HG03469 (cell line): ENCODE measurements around the gene SLC9A9.

Experiments
- ATAC-seq: cut with Tn5 transposase; IDR thresholded peaks from one replicate; pipeline ENCODE4 v1.9.1; 2021; ENCODE audit warnings: mild to moderate bottlenecking, moderate library complexity, moderate number of reproducible peaks; ENCODE audit not compliant: unreplicated experiment

SLC9A9 gene

DNA sequence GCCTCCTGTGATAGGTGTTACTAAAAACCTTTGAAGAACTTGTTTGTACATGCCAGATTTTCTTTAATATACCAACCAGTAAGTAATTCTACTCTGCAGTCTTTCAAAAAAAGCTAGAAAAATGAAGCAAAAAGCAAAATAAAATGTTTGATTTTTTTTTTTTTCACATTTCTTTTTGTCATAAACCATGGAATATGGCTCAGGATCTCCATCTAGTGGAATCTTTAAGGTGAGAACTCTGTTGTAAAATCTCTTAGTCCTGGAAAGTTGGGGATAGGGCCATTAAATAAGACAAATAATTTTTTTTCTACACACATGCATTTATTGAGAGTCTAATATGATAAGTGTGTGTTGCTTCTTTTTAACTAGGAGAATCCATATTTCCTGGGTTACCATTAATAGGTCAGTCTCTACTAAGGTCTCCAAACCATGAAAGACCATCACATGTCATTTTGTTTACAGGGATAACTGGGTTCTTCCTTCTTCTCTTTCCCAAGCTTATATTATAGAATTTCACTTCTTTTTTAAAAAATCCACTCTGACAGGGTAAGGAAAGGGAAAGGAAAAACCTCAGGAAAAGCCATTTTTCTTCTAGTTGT is 84.6 kb downstream of the SLC9A9 start:
- ATAC-seq: no peak

DNA sequence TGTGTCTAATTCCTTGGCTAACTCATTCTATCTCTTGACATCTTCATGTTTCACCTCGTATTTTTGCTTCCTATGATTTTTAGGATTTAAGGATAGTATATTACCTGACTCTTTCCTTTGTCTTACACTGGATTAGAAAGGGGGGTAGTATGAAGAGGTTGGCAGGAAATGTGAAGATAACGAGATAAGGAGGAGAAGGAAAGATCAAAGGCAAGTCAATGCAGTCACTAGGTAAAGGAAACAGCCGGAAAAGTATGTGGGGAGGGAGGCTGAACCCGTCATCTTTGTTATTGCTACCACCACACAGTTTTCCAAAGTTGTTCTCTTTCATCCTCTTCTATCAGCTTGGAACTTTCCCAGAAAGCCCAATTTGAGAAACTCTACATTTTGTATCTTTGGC is 90.6 kb downstream of the SLC9A9 start:
- no peak for ATAC-seq

- no peak for ATAC-seq
These were observed 92.3 kb downstream of the SLC9A9 start for GRCh38 chr3:143755978-143756377.

DNA sequence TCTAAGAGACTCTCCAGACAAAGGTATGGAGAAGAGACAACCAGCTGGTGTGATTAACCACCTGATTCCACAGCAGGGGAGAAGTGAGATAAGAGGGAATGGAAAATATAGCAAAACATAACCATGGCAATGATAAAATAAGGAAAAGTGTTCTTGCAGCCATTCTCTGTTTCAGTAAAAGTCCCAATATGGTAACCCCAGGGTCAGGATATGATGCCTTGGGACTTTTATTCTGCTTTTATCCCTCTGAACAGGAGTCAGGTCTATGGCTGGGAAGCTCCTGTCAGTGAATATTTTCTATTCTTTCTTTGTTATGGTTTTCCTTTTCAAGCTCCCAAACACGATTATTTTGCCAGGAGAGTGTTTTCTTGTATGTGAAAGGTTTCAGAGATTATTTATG is 94.2 kb downstream of the SLC9A9 start:
- no peak for ATAC-seq

DNA sequence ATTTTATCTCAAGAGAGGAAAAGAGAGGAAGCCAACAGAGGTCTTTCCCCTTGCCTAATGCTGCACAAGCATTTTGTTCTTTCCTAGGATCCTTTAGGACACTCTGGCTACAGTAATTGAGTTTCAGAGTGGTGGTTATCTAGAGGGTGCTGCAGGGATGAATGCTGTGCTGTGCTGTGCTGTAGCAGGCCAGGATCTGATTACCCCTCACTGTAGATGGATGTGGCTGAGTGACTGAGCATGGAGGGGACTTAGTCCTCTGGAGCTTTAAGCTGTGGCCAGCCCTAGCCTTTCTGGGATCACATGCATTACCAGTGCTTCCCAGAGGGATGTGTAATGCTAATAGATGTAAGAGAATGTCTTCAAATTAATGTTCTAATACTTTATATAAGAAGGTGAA is 94.8 kb downstream of the SLC9A9 start:
- no peak for ATAC-seq

DNA sequence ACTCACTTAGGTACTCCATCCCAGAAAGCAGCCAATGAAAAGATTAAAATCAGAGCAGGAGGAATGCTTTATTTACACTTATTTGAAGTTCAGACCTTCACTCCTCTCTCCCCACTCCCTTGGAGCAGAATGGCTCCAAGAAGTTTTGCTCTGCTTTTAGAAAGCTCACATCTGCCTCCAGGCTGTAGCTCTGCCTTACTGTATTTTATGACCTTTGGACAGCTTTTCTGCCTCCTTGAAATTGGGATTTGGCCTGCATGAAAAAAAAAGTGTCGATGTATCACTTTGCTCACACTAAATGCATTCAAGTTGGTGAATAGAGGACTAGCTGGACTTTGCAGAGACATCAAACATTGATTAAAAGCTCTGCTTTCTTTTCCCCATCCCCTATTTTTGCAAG is 95.3 kb downstream of the SLC9A9 start:
- no peak for ATAC-seq

DNA sequence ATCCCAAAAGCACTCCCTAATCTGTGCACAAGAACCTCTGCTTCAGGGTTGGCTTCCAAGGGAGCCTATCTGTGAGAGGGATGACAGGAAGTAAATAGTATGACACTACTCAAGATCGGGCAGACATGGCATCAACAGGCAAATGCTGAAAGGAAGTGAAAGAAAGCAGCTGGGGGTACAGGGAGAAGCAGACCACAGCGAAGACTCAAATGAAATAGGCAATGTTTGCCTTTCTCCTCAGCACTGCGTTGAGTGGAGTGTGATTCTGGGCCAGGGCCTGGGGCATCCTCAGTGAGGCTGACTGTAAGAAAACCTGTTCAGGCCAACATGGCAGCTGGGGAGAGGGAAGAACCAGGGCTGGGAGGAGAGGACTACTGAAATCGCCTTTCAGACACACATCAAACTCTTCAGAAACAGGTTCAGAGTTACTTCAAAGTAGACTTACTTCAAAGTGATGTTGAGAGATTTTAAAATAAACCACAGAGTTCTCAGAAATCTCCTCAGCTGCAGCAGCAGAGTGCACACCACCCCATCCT is 96.6 kb downstream of the SLC9A9 start:
- peak; percentile 72 for ATAC-seq

DNA sequence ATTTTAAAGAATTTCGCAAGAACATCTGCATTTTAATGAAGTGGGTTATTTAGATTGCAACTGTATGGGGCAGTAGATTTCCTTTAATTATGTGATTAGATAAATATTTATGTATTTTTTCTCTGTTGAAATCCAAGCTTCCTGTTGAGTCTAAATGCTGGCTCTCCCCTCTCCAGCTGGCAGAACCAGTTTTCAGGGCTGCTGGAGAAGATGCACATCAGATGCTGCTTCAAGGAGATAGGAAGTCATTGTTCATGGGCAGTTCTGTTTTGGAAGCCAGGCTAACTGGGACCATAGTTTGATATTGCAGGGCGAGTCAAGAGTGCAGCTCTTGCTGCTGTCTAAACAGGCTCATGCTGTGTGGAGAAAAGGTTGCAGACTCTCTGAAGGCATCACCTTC is 97.4 kb downstream of the SLC9A9 start:
- ATAC-seq: no peak

- ATAC-seq: no peak
These were observed 98.3 kb downstream of the SLC9A9 start for GRCh38 chr3:143749926-143750325.

GRCh38 chr3:143737065-143737464 is 111.2 kb downstream of the SLC9A9 start:
- no peak for ATAC-seq

DNA sequence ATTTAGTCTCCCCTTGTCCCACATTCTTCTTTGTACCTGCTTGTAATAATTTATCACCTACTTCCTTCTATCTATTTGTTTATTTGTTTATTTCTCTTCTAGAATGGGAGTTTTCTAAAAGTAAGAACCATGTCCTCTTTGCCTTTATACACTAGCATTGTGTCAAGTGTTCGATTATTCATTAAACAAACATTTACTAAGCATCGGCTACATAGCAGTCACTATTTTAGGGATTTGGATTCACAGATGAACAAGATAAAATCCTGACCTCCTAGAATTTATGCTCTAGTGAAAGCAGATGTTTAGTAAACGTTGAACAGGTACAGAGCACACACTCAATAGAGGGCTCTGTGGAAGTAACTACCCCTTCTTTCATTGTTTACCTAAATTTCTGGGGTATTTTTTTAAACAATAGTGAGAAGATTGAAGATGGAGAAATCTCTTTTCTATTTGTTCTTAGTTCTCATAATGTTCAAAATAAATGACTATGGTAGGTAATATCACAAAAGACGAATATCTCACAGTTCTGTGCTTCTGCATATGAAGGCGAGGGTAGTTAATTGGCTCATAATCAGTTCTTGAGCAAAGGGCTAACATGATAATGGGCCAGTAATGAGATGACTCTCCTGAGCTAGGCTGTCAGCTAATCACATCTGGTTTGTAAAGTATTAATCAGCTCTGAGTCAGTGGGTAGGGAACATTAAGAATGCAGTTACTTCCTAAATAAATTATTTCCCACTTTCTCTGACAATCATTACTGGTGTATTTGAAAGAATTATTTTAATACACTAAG is 111.9 kb downstream of the SLC9A9 start:
- ATAC-seq: no peak

DNA sequence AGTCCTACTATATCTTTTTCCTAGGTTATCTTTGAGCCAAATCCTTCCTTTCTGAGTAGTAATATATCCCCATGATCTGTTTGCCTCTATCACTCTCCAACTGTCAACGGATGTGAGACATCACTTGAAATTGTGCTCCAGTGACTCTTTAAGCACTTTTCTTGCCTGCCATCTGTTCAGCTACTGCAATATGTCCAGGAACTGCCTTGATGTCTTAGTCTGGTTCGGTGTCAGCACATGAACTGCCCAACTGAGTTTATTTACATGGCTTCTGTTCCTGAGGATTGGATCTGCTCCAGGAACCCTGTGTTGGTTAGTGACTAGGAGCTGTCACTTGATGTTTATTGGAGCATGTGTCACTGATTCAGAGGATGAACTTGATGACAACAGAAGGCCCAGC is 116.5 kb downstream of the SLC9A9 start:
- ATAC-seq: no peak

DNA sequence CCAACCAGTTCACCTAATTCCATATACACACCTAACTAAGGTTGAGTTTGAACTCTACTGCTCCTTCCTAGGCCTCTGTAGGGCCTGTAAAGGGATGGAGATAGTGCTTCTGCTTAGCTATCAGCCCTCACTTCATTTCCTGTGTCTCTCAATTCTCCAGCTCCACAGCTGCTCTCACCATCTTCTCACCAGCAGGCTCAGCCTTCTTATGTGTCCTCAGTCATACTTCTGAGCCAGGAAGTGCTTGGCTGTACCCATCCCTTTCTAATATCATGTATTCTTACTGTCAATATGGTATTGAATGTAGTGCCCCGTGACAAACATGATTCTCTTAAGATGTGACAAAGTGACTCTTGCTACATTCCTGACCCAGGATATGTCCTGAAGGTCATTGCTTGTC is 116.9 kb downstream of the SLC9A9 start:
- no peak for ATAC-seq

DNA sequence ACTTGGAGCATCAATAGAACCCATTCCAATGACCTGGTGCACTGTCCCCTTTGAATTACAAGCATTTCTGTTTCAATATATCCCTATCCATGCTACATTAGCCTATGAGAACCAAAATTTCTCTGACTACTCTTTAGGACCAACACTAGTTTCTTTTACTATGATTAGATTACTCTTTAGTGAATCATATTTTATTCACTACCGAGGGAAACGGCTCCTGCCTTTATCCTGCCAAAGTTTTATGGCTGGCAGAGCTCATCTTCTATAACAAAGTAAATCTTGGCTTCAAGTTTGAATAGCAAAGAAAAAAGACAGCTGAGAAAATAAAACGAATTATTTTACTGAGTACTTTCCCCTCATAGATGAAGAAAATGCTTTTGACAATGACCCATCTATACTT is 120.9 kb downstream of the SLC9A9 start:
- no peak for ATAC-seq

DNA sequence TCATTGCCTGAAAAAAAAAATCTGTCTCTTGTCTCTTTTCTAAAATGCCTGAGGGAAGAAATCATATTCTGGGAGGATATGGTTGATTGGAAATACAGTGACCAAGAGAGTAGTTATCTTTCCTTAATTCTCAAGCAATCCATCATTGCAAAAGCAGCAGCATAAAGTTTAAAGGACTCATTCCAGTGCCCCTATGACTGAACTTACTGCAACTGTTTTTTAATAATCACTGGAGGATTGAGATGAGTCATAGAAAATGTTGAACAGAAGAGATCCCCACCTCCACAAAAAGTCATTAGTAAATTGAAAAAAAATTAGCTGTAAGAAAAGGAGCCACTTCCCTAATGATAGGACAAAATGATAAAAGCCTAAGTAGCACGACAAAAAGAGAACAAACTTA is 121.5 kb downstream of the SLC9A9 start:
- ATAC-seq: no peak

- ATAC-seq: no peak
These were observed 127.9 kb downstream of the SLC9A9 start for GRCh38 chr3:143720381-143720780.

GRCh38 chr3:143718463-143718862 is 129.8 kb downstream of the SLC9A9 start:
- ATAC-seq: no peak

- no peak for ATAC-seq
These were observed 131.5 kb downstream of the SLC9A9 start for GRCh38 chr3:143716731-143717130.

DNA sequence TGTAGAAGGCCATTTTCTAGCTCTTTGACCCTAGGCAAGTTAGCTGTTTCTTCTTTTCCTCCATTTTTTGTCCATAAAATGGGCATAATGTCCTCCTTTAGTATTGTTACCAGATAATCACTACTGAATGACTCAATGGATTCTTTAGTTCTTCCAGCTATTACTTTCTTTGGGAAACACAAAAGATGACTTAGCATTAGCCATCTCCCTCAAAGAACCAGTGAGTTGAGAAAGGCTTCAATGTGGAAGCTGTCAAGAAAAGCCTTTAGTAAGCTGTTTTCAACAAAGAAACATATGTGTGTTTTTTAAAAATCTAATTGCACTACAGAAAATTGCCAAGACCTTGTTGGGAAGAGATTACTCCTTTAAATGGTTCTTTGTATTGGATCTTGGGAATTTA is 135.7 kb downstream of the SLC9A9 start:
- ATAC-seq: no peak

GRCh38 chr3:143707848-143708247 is 140.4 kb downstream of the SLC9A9 start:
- no peak for ATAC-seq

DNA sequence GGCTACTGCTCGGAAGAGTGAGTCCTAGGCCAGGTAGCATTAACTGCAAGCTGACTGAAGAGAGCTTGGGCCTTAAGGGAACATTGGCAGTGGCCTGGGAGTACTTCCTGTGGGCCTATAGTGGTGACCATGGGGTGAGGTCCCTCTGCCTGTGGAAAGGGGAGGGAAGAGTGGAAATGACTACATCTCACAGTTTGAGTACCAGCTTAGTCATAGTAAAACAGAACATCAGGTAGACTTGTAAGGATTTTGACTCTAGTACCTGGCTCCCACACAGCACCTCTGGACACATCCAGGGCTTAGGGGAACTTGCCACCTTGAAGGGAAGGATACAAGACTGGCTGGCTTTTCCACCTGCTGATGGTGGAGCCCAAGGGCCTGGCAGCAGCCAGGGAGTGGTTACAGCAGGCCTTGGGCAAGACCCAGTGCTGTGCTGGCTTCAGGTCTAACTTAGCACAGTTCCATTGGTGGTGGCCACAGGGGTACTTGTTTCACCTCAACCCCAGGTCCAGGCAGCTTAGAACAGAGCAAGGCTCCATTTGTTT is 147.8 kb downstream of the SLC9A9 start:
- no peak for ATAC-seq

DNA sequence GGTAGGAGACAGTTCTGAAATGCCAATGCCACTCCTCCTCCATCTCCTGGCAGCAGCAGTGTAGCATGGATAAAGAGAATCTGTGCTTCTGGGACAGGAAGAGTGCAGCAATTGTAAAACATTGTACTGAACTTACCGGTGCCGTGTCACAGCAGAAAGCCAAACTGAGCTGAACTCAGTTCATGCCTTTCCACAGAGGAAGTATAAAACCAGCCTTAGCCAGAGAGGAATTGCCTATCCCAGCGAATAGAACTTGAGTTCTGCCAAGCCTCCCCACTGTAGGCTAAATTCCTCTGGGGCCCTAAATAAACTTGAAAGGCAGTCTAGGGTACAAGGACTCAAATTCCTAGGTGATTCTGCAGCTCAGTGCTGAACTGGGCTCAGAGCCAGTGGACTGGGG is 148.8 kb downstream of the SLC9A9 start:
- no peak for ATAC-seq
